NCI-H1694 treated with DMSO at 0.1 percent for 48 hours (cell line): ENCODE results near the gene GALNT1.
A peak's percentile ranks its signal among the peaks of the same experiment; 100 is the strongest.
"Not testable (repeated sequence)": the region's sequence is repeated elsewhere in the genome, so short reads cannot be mapped to it uniquely, and the experiment has no call there.

Experiments
- DNase-seq: peaks from one replicate; lab custom pipeline; 2025; lab: John Stamatoyannopoulos, UW

Gene GALNT1

GRCh38 chr18:35581546-35581897 lies at the start of gene GALNT1:
Gene GALNT1, plus strand, starts transcription at chr18:35581740. Its CDS starts 72,923 bp downstream, at chr18:35654663.
- no peak for DNase-seq

- no peak for DNase-seq
Measured at GRCh38 chr18:35533916-35534405, 47.6 kb upstream of the GALNT1 start.

- no peak for DNase-seq
Measured at GRCh38 chr18:35535297-35535696, 46.2 kb upstream of the GALNT1 start.

- no peak for DNase-seq
Measured at GRCh38 chr18:35542356-35542755, 39.2 kb upstream of the GALNT1 start.

DNA sequence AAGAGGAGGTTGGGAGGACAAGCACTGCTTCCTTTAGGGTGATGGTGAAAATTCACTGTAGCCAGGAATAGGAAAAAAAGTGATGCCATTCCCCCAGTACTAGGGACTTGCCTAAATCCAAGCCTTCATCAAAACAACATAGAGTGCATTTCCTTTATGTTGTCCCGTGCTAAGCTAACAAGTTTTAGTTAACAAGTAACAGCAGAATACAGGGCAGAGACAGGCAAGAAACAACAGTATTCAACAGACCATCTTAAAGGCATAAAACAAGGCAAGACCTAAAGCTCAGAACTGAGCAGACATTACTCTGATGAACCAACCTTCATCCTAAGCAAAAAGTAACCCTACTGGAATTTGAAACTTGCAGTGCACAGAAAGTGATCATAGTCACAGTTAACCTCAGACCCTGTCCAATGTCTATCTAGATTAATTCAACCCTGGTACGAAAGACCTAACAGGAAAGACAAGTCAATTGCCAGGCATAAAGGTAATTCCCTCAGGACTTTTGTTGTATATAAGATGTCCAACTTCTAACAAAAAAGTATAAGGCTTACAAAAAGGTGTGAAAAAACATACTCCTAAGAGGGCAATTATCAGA lies 34.4 kb upstream of the GALNT1 start:
- no peak for DNase-seq

GRCh38 chr18:35549564-35549963 lies 32.0 kb upstream of the GALNT1 start:
- DNase-seq, result no peak

DNA sequence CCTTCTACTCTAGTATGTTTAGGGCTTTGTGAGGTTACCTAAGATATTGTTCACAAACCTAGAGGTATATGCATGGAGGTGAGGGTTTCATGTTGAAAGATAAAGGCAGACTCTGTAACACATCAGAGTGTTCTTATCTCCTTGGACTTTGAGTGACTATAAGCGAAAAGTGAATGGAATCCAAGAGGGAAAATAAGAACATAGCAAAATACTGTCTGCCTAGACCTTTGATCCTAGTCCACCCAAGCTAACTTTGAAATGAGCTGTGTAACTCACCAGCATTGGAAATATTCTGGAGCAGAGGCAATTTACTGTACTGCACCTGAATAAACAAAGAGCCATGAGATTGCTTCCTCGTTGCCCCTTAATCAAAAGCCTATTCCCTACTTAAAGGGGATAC lies 28.2 kb upstream of the GALNT1 start:
- no peak for DNase-seq

DNA sequence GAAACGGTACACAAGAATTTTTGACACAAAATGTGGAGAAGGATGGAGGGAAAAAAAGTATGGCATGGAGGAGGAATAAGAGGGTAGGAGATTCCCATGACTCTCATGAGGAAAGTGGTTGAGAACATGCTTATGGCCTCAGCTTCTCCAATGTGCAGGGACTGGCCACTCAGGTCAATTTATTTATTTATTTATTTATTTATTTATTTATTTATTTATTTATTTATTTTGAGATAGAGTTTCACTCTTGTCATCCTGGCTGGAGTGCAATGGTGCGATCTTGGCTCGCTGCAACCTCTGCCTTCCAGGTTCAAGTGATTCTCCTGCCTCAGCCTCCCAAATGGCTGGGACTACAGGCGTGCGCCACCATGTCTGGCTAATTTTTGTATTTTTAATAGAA lies 26.0 kb upstream of the GALNT1 start:
- not testable (repeated sequence) for DNase-seq

- no peak for DNase-seq
Measured at GRCh38 chr18:35559867-35560266, 21.7 kb upstream of the GALNT1 start.

DNA sequence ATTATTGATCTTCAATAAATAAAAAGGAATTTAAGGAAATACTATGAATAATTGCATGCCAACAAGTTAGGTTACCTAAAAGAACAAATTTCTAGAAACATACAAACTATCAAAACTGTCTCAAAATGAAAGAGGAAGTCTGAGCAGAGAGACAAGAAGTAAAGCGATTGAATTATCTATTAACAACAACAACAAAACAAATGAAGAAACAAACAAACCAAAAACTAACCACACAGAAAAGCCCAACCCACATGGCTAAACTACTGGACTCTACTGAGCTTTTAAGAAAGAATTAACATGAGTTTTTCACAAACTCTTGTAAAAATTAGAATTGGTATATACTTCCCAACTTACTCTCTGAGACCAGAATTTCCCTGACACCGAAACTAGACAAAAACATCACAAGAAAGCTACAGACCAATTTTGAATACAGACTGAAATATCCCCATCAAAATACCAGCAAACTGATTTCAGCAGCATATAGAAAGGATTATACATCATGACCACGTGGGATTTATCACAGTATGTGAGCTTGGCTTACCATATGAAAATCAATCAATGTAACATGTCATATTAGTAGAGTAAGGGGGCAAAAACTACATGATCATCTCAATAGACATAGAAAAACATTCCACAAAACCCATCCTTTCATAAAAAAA lies 16.6 kb upstream of the GALNT1 start:
- no peak for DNase-seq

DNA sequence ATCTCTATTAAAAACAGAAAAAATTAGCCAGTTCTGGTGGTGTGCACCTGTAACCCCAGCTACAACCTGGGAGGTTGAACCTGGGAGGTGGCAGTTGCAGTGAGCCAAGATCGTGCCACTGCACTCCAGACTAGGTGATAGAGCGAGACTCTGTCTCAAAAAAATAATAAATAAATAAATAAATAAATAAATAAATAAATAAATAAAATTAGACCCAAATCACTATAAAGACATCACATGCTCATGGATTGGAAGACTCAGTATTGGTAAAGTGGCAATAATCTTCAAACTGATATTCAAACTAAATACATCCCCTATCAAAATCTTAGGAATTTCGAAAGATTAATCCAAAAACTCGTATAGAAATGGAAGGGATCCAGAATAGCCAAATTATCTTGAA lies 15.5 kb upstream of the GALNT1 start:
- DNase-seq, result no peak

- no peak for DNase-seq
Measured at GRCh38 chr18:35570182-35570581, 11.4 kb upstream of the GALNT1 start.

GRCh38 chr18:35571138-35571537 lies 10.4 kb upstream of the GALNT1 start:
- no peak for DNase-seq

GRCh38 chr18:35572644-35573043 lies 8.9 kb upstream of the GALNT1 start:
- no peak for DNase-seq

GRCh38 chr18:35573531-35573930 lies 8.0 kb upstream of the GALNT1 start:
- no peak for DNase-seq

DNA sequence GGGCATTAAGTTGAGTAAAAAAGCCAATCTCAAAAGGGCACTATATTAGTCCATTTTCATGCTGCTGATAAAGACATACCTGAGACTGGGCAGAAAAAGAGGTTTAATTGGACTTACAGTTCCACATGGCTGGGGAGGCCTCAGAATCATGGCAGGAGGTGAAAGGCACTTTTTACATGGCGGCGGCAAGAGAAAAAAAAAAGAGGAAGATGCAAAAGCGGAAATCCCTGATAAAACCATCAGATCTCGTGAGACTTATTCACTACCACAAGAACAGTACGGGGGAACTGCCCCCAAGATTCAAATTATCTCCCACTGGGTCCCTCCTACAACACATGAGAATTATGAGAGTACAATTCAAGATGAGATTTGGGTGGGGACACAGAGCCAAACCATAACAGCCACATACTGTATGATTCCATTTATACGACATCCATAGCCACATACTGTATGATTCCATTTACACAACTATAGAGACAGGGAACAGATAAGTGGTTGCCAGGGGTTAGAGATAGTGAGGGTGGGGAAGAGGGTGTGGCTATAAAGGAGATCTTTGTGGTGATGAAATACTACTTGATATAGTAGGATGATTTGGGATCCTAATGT lies 5.2 kb upstream of the GALNT1 start:
- not testable (repeated sequence) for DNase-seq

DNA sequence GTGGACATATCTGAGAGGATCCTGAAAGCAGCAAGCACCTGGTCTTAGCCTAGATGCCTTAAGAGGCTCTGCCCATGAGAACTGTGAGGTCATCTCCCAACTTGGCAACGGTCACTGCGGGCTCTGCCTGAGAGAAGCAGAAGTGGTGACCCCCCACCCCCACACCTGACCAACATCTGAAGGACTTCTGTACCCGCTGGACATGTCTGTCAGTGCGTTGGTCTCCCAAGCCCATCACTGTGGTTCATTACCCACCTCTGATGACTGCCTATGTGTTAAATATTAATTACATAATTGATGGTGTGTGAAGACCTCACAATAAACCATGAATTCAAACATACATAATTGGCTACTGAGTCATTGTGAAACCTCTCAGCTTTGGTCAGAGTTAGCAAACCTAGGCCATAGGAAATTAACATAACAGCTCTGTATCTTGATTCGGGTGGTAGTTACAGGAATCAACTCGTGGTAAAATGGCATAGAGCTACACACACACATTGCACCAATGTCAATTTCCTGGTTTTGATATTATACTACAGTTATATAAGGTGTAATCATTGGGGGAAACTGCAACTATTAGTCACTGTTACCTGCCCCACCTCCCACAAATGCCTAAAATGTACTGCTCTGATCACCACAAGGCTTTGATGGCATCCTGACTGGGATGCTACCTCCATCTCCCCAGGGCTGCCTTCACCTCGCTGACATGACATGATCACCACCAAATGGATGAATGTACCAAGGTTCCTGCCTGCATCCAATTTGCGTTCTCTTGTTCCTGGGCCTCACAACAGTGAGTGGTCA lies 4.3 kb upstream of the GALNT1 start:
- DNase-seq, result no peak

DNA sequence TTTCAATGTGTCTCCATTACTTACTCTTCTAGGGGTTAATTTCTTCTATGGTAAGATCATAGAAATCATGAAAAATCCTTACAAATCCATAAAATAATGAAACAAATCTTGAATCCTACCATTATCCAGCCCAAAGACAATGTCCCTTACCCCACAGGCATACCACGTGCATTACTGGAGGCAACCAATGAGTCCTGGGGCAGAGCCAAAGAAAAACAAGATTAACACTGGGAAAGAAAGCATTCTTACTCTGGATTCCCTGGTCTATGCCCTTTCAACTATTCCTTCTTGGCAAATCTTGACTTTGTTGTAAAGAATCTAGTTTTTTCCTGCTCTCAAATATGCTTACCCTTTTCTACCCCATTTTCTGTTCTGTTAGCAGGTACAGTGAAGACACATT lies 3.1 kb upstream of the GALNT1 start:
- no peak for DNase-seq

DNA sequence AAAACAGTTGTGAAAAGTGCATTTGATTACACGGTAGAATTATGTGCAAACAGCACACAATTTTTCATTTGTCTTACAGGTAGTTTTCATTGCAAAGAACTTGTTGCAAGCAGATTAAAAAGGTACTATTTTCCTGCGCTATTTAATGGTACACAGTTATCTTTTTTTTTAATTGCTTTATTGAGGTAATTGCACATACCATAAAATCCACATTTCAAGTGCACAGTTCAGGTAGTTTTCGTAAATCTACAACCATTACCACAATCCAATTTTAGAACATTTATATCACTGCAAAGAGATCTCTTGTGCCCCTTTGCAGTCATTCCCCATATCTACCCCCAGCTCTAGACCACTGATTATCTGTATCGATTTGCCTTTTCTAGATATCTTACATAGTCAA lies 2.6 kb upstream of the GALNT1 start:
- no peak for DNase-seq

GRCh38 chr18:35580701-35581539 lies 620 bp upstream of the GALNT1 start:
- DNase-seq, result peak; percentile 27

DNA sequence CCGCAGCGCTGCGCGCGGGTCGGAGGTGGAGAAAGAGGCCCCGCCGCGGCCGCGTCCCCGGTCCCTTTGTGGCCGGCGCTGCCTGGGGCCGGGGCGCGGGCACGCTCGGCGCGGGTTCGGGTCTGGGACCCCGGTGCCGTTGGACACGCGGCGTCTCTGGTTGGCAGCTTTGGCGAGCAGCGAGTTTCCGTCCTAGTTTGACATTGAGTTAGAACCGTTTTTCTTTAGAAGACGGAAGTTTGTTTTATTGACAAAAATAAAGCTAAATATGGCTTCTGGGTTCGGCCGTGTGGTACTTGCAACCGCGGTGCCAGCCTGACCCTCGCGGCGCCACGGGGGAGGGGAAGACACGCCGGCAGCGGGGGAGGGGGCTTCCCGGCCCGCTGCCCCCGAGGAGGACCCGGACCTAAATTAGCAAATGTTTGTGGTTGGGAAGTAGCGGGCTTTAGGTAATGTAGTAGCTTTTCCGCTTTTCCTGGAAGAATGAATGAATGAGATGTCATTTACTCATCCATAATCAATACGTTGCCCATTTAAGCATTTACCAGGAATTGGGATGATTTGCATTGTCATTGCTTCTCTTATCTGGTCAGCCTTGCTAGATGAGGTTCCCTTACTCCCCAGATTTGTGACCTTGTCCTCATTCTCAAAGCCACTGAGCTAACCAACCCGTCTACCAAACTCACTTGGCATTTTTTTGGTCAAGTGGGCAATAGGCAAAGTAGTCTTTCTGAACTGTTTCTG lies 530 bp downstream of the GALNT1 start:
- no peak for DNase-seq
